HCT116 (cell line): ENCODE results near the gene STH. TPM values are rescaled to one million over a fixed set of nuclear protein-coding genes. Genes with fewer than 3 reads are reported as not detected.

ENCODE experiments used
- ATAC-seq: fragments of 200-7000 bp; cut with Tn5 transposase; 2 replicates; pipeline ENCODE4 v1.9.1; 2020; ENCODE audit warnings: mild to moderate bottlenecking, moderate library complexity
- BruUV-seq: library from RNA; stranded (reverse); fragments of 400-500 nt; replicated peaks from 2 replicates; lab custom pipeline; 2021; lab: Mats Ljungman, UMichigan
- CTCF ChIA-PET: fragments of 300-600 bp; sonication (Branson Sonifier 250); formaldehyde crosslinking; loops from one replicate; lab custom pipeline; 2021; ENCODE audit warnings: antibody characterized with exemption; lab: Charles Lee
- POLR2A ChIA-PET: fragments of 300-600, 350-600 bp; sonication (Branson Sonifier 250); formaldehyde crosslinking; loops from one replicate; lab custom pipeline; 2021; ENCODE audit warnings: antibody characterized with exemption; lab: Charles Lee
- RAD21 ChIA-PET, 2 experiments: fragments of 300-600 bp; sonication (Branson Sonifier 250); formaldehyde crosslinking; loops; one replicate each; lab custom pipeline; 2023; ENCODE audit warnings: low total read pairs in 2 of 2; ENCODE audit not compliant: uncharacterized antibody in 2 of 2, unreplicated experiment in 2 of 2, low non-redundant PET in 1 of 2; lab: Charles Lee
- DNase-seq: peaks from one replicate; pipeline ENCODE4 v3.0.0-alpha.2; 2010; ENCODE audit warnings: low read depth, low spot score
- H2AFZ ChIP-seq: fragments of 200-600 bp; shearing (Covaris generic), sonication (generic); 2 replicates; pipeline ENCODE4 v1.6.1; 2017; ENCODE audit warnings: low read depth, mixed run types, mixed read lengths, antibody characterized with exemption, low read length; ENCODE audit not compliant: poor library complexity, severe bottlenecking
- H3K27ac ChIP-seq: 2 replicates; pipeline ENCODE4 v1.5.1; 2012; ENCODE audit warnings: low read depth, low read length
- H3K27me3 ChIP-seq: fragments of 200-600 bp; sonication (generic); 2 replicates; pipeline ENCODE4 v1.6.1; 2016; ENCODE audit warnings: mixed run types, low read length, mixed read lengths; ENCODE audit not compliant: insufficient read depth
- H3K36me3 ChIP-seq, 2 experiments: fragments of 200-500 bp in 1 of 2; fragments of 200-600 bp in 1 of 2; sonication (Bioruptor generic) in 1 of 2; sonication (generic) in 1 of 2; 2 replicates each; pipeline versions ENCODE4 v1.5.1 to v1.6.1; 2014 to 2016; ENCODE audit warnings: low read length in 2 of 2, inconsistent platforms in 1 of 2, mixed read lengths in 1 of 2, mixed run types in 1 of 2; ENCODE audit not compliant: insufficient read depth in 2 of 2, control insufficient read depth in 1 of 2
- H3K4me1 ChIP-seq, 2 experiments: fragments of 200-600 bp in 1 of 2; sonication (generic) in 1 of 2; 2 replicates each; pipeline versions ENCODE4 v1.5.1 to v1.6.1; 2012 to 2017; ENCODE audit warnings: low read length in 2 of 2, inconsistent platforms in 1 of 2, mild to moderate bottlenecking in 1 of 2, mixed read lengths in 1 of 2, mixed run types in 1 of 2, moderate library complexity in 1 of 2; ENCODE audit not compliant: insufficient read depth in 2 of 2, control insufficient read depth in 1 of 2
- H3K4me2 ChIP-seq: fragments of 200-600 bp; sonication (generic); 2 replicates; pipeline ENCODE4 v1.6.1; 2017; ENCODE audit warnings: mixed run types, low read length, mixed read lengths
- H3K4me3 ChIP-seq, 2 experiments: fragments of 200-600 bp in 1 of 2; sonication (generic) in 1 of 2; replicated peaks in 1 of 2; 2 replicates each; pipeline ENCODE4 v1.5.1; 2011 to 2016; ENCODE audit warnings: low read length in 2 of 2, control low read depth in 1 of 2, low read depth in 1 of 2, mild to moderate bottlenecking in 1 of 2, mixed read lengths in 1 of 2, mixed run types in 1 of 2
- H3K79me2 ChIP-seq: fragments of 200-600 bp; sonication (generic); 2 replicates; pipeline ENCODE4 v1.6.1; 2017; ENCODE audit warnings: mild to moderate bottlenecking, mixed run types, low read length, moderate library complexity, mixed read lengths; ENCODE audit not compliant: insufficient read depth
- H3K9ac ChIP-seq: fragments of 200-600 bp; sonication (generic); 2 replicates; pipeline ENCODE4 v1.6.1; 2016; ENCODE audit warnings: low read length, mixed read lengths
- H3K9me2 ChIP-seq: fragments of 200-600 bp; sonication (generic), shearing (Covaris generic); 2 replicates; pipeline ENCODE4 v1.6.1; 2017; ENCODE audit warnings: mixed run types, mild to moderate bottlenecking, moderate library complexity; ENCODE audit not compliant: insufficient read depth
- H3K9me3 ChIP-seq, 2 experiments: fragments of 200-500 bp in 1 of 2; fragments of 200-600 bp in 1 of 2; sonication (Bioruptor generic) in 1 of 2; sonication (generic) in 1 of 2; 2 replicates each; pipeline ENCODE4 v1.6.1; 2014 to 2017; ENCODE audit warnings: low read length in 2 of 2, mixed read lengths in 2 of 2, inconsistent platforms in 1 of 2, low read depth in 1 of 2, mild to moderate bottlenecking in 1 of 2, mixed run types in 1 of 2, moderate library complexity in 1 of 2; ENCODE audit not compliant: control insufficient read depth in 1 of 2, insufficient read depth in 1 of 2
- H4K20me1 ChIP-seq: fragments of 200-600 bp; sonication (generic), shearing (Covaris generic); 2 replicates; pipeline ENCODE4 v1.6.1; 2017; ENCODE audit warnings: mixed run types, mild to moderate bottlenecking, moderate library complexity; ENCODE audit not compliant: insufficient read depth
- CBX3 ChIP-seq: IDR thresholded peaks from 2 replicates; pipeline ENCODE4 v1.6.1; 2012; ENCODE audit warnings: low read depth
- EGR1 ChIP-seq: IDR thresholded peaks from 2 replicates; pipeline ENCODE4 v1.6.1; 2012; ENCODE audit warnings: low read depth
- EZH2phosphoT487 ChIP-seq: fragments of 200-600 bp; IDR thresholded peaks from 2 replicates; pipeline ENCODE4 v1.6.1; 2018; ENCODE audit warnings: antibody characterized with exemption, borderline replicate concordance
- FOSL1 ChIP-seq: IDR thresholded peaks from 2 replicates; pipeline ENCODE4 v1.6.1; 2012; ENCODE audit warnings: low read depth
- POLR2A ChIP-seq: IDR thresholded peaks from 2 replicates; pipeline ENCODE4 v1.7.0; 2011; ENCODE audit warnings: borderline replicate concordance; ENCODE audit not compliant: insufficient read depth, insufficient read length; ENCODE audit errors: extremely low read depth
- POLR2AphosphoS5 ChIP-seq: IDR thresholded peaks from 2 replicates; pipeline ENCODE4 v1.6.1; 2011; ENCODE audit warnings: mild to moderate bottlenecking, low read depth, low read length, moderate library complexity
- RAD21 ChIP-seq: IDR thresholded peaks from 2 replicates; pipeline ENCODE4 v1.6.1; 2012; ENCODE audit warnings: low read depth, mild to moderate bottlenecking
- REST ChIP-seq: IDR thresholded peaks from 2 replicates; pipeline ENCODE4 v1.6.1; 2012; ENCODE audit warnings: low read depth
- SP1 ChIP-seq: IDR thresholded peaks from 2 replicates; pipeline ENCODE4 v1.6.1; 2012; ENCODE audit warnings: low read depth
- SRF ChIP-seq: IDR thresholded peaks from 2 replicates; pipeline ENCODE4 v1.6.1; 2012; ENCODE audit warnings: low read depth
- TCF7L2 ChIP-seq: IDR thresholded peaks from 2 replicates; pipeline ENCODE4 v1.7.0; 2011; ENCODE audit warnings: borderline replicate concordance, inconsistent platforms; ENCODE audit not compliant: insufficient read depth, insufficient read length; ENCODE audit errors: extremely low read depth
- ZFX ChIP-seq: fragments of 450-650 bp; IDR thresholded peaks from 2 replicates; pipeline ENCODE4 v1.6.1; 2017
- ZNF274 ChIP-seq: fragments of 200-500 bp; sonication (Bioruptor generic); IDR thresholded peaks from 2 replicates; pipeline ENCODE4 v1.6.1; 2014; ENCODE audit warnings: mild to moderate bottlenecking, low read depth, low read length, inconsistent platforms
- intact Hi-C: fragments of 100-400 bp; cut with micrococcal nuclease; formaldehyde crosslinking; loops from 2 replicates; pipeline ENCODE4 v1.10.0; 2022
- total RNA-seq: library from RNA; stranded (reverse); gene quantifications from one replicate; pipeline ENCODE4 v1.2.1, GENCODE V29; 2021; ENCODE audit not compliant: unreplicated experiment
- TF ChIP-seq, protein P1 (sequence below), 3 experiments: fragments of 200-600 bp in 1 of 3; sonication (generic) in 1 of 3; IDR thresholded peaks in 2 of 3; conservative IDR thresholded peaks in 1 of 3; 2 replicates each; pipeline ENCODE4 v1.5.1; 2012 to 2017; ENCODE audit warnings: low read depth in 2 of 3, low read length in 2 of 3, antibody characterized with exemption in 1 of 3, borderline replicate concordance in 1 of 3, control low read depth in 1 of 3, mild to moderate bottlenecking in 1 of 3, mixed read lengths in 1 of 3, mixed run types in 1 of 3, moderate library complexity in 1 of 3; ENCODE audit not compliant: insufficient read depth in 1 of 3
- TF ChIP-seq, protein P2 (sequence below): IDR thresholded peaks from 2 replicates; pipeline ENCODE4 v1.6.1; 2012

The STH gene
- total RNA-seq, 1 experiment from 2014 or later = not detected

DNA sequence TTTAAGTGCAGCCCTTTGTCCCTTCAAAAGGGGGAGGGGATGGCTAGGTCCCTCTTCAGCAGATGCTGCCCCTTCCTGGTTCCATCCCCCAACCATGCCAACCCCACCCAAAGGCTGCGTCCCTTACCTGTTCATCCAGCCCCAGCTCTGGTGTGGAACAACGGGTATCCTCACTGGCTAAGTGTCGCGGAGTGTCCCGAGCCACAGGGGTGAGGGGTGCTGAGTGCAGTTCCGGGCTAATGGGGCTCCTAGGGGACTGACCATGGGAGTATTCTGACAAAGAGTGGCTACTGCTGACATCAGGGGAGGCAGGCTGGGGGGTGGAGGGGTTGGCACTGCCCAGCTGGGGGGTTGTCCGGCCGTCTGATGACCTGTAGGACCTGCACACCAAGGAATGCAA, 32.9 kb downstream of the STH start:
- CTCF ChIA-PET = interaction anchor here (5.5 kb wide), 1 partner anchor 13 kb away, joined by 28 read pairs; no protein-coding TSS in a partner anchor
- ATAC-seq = no peak
- Histone ChIP-seq H3K9me3 (no peaks in the 10 kb centered on the region), H3K4me3 (no peak overlapping the region), H3K79me2 (no peaks in the 10 kb centered on the region), H3K9ac (no peak overlapping the region)
- BruUV-seq = no TSS peak
- POLR2A ChIA-PET = no interaction called here
- TF ChIP-seq ZNF274 (no peak), FOSL1 (no peak), RAD21 (no peak), EZH2phosphoT487 (no peak), SP1 (no peak)
- TF ChIP-seq, protein P1, sequence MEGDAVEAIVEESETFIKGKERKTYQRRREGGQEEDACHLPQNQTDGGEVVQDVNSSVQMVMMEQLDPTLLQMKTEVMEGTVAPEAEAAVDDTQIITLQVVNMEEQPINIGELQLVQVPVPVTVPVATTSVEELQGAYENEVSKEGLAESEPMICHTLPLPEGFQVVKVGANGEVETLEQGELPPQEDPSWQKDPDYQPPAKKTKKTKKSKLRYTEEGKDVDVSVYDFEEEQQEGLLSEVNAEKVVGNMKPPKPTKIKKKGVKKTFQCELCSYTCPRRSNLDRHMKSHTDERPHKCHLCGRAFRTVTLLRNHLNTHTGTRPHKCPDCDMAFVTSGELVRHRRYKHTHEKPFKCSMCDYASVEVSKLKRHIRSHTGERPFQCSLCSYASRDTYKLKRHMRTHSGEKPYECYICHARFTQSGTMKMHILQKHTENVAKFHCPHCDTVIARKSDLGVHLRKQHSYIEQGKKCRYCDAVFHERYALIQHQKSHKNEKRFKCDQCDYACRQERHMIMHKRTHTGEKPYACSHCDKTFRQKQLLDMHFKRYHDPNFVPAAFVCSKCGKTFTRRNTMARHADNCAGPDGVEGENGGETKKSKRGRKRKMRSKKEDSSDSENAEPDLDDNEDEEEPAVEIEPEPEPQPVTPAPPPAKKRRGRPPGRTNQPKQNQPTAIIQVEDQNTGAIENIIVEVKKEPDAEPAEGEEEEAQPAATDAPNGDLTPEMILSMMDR (IDR thresholded peaks at IDR 0.05 in 2 of 3, conservative IDR thresholded peaks at IDR 0.05 in 1 of 3; ENCODE audit: borderline replicate concordance in 1 of 3, insufficient read depth in 1 of 3, low read depth in 2 of 3, low read length in 2 of 3) = no peak
- TF ChIP-seq, all 23 proteins: peak for 0
- no peak overlapping the region for H3K27ac ChIP-seq
- RAD21 ChIA-PET = no interaction called here
- H3K36me3 ChIP-seq = peaks cover 55 to 56% of the 10 kb centered on the region in 2 experiments
- intact Hi-C loops = no loop called here
- H3K4me2 ChIP-seq = no peak overlapping the region
- H3K27me3 ChIP-seq = no peaks in the 10 kb centered on the region
- H2AFZ ChIP-seq = no peak overlapping the region
- H3K9me2 ChIP-seq = no peaks in the 10 kb centered on the region
- H4K20me1 ChIP-seq = no peaks in the 10 kb centered on the region; the same call in 1 of the 2 replicates
- DNase-seq = no peak
- no peaks in the 10 kb centered on the region for H3K4me1 ChIP-seq

GRCh38 chr17:46032909-46033308, 33.9 kb downstream of the STH start:
- RAD21 ChIA-PET = no interaction called here
- Histone ChIP-seq H4K20me1 (no peaks in the 10 kb centered on the region; the same call in 1 of the 2 replicates), H3K27me3 (no peaks in the 10 kb centered on the region), H3K27ac (no peak overlapping the region), H3K4me1 (no peaks in the 10 kb centered on the region), H3K79me2 (no peaks in the 10 kb centered on the region), H3K4me2 (no peak overlapping the region), H2AFZ (no peak overlapping the region), H3K36me3 (peaks cover 63 to 66% of the 10 kb centered on the region in 2 experiments), H3K9me3 (no peaks in the 10 kb centered on the region), H3K9ac (no peak overlapping the region), H3K4me3 (no peak overlapping the region), H3K9me2 (no peaks in the 10 kb centered on the region)
- CTCF ChIA-PET = interaction anchor here (5.5 kb wide), 1 partner anchor 12 kb away, joined by 28 read pairs; no protein-coding TSS in a partner anchor
- ATAC-seq (no peak), DNase-seq (no peak)
- no TSS peak for BruUV-seq
- POLR2A ChIA-PET = interaction anchor here (0.8 kb wide), 1 partner anchor 17 kb away, joined by 3 read pairs; no protein-coding TSS in a partner anchor
- intact Hi-C loops = no loop called here
- TF ChIP-seq, protein P2, sequence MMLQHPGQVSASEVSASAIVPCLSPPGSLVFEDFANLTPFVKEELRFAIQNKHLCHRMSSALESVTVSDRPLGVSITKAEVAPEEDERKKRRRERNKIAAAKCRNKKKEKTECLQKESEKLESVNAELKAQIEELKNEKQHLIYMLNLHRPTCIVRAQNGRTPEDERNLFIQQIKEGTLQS = no peak
- TF ChIP-seq POLR2AphosphoS5 (no peak; the same call in 1 of the 2 replicates), EGR1 (no peak), REST (no peak), CBX3 (no peak), POLR2A (no peak), TCF7L2 (no peak), ZFX (no peak), SRF (no peak)
